ENCODE results near the gene GCDH.
"Not testable (repeated sequence)": the region's sequence is repeated elsewhere in the genome, so short reads cannot be mapped to it uniquely, and the experiment has no call there.

The GCDH gene

GRCh38 chr19:12890787-12891552 lies at the start of gene GCDH:
TSS of gene GCDH (plus strand) at chr19:12891160. CDS start at chr19:12891305, 145 bp downstream.
- peak; percentile 98 for DNase-seq

GRCh38 chr19:12842511-12842910 lies 48.4 kb upstream of the GCDH start:
- no peak for DNase-seq

- no peak for DNase-seq
These were observed 47.6 kb upstream of the GCDH start for GRCh38 chr19:12843328-12843727.

- DNase-seq = no peak
These were observed 46.8 kb upstream of the GCDH start for GRCh38 chr19:12843999-12844732.

- DNase-seq = not testable (repeated sequence)
These were observed 44.3 kb upstream of the GCDH start for GRCh38 chr19:12846613-12847012.

- DNase-seq = peak; percentile 91
These were observed 43.5 kb upstream of the GCDH start for GRCh38 chr19:12847159-12848139.

- DNase-seq = no peak
These were observed 34.3 kb upstream of the GCDH start for GRCh38 chr19:12856653-12857052.

- DNase-seq = no peak
These were observed 32.7 kb upstream of the GCDH start for GRCh38 chr19:12858041-12858928.

- DNase-seq = no peak
These were observed 31.4 kb upstream of the GCDH start for GRCh38 chr19:12859546-12859945.

- DNase-seq = no peak
These were observed 26.8 kb upstream of the GCDH start for GRCh38 chr19:12864143-12864542.

- no peak for DNase-seq
These were observed 25.9 kb upstream of the GCDH start for GRCh38 chr19:12864721-12865715.

- no peak for DNase-seq
These were observed 25.1 kb upstream of the GCDH start for GRCh38 chr19:12865746-12866415.

GRCh38 chr19:12866416-12867119 lies 24.4 kb upstream of the GCDH start:
- DNase-seq = no peak

GRCh38 chr19:12867120-12868099 lies 23.6 kb upstream of the GCDH start:
- DNase-seq = peak; percentile 80

GRCh38 chr19:12868540-12869112 lies 22.3 kb upstream of the GCDH start:
- DNase-seq = peak; percentile 38

GRCh38 chr19:12871681-12872080 lies 19.3 kb upstream of the GCDH start:
- no peak for DNase-seq

- no peak for DNase-seq
These were observed 18.7 kb upstream of the GCDH start for GRCh38 chr19:12872255-12872654.

Data from stimulated activated CD4-positive, alpha-beta T cell treated with anti-CD3 and anti-CD28 coated beads, Interleukin-15, amount 100 ng/mL, for 24 hours (primary cell).